ENCODE results near the gene SPAM1.
"Not testable (repeated sequence)": the region's sequence is repeated elsewhere in the genome, so short reads cannot be mapped to it uniquely, and the experiment has no call there.

Gene SPAM1

GRCh38 chr7:123999703-124000102 is 74.7 kb downstream of the SPAM1 start:
- Histone ChIP-seq H4K20me1 (ENCODE audit: low read depth, low read length) (no peaks in the 10 kb centered on the region), H3K9me2 (replicated peaks; ENCODE audit: insufficient read depth, low read length) (no peaks in the 10 kb centered on the region), H3K79me2 (ENCODE audit: insufficient read depth, low read length) (no peaks in the 10 kb centered on the region), H3K36me3 (ENCODE audit: low read length) (no peaks in the 10 kb centered on the region), H2AFZ (ENCODE audit: low read depth, low read length, severe bottlenecking) (no peak overlapping the region), H3K4me2 (ENCODE audit: low read depth, low read length, poor library complexity, severe bottlenecking) (no peak overlapping the region), H3K27ac (ENCODE audit: low read depth, low read length) (no peak overlapping the region), H3K4me3 (ENCODE audit: insufficient read depth, low read length, poor library complexity, severe bottlenecking) (no peak overlapping the region), H3K27me3 (ENCODE audit: low read length) (no peaks in the 10 kb centered on the region), H3K9me3 (ENCODE audit: insufficient read depth, low read length) (no peaks in the 10 kb centered on the region), H3F3A (ENCODE audit: insufficient read depth) (no peaks in the 10 kb centered on the region), H3K9ac (ENCODE audit: low read length) (no peak overlapping the region)
- TF ChIP-seq EZH2phosphoT487 (conservative IDR thresholded peaks at IDR 0.05; ENCODE audit: low read length) (no peak), CTCF (IDR thresholded peaks at IDR 0.05; ENCODE audit: insufficient read depth, low read length, poor library complexity, severe bottlenecking) (no peak)

- not testable (repeated sequence) for H3K4me3 ChIP-seq (ENCODE audit: insufficient read depth, low read length, poor library complexity, severe bottlenecking); H3K4me2 ChIP-seq (ENCODE audit: low read depth, low read length, poor library complexity, severe bottlenecking); H3K9me3 ChIP-seq (ENCODE audit: insufficient read depth, low read length); H3F3A ChIP-seq (ENCODE audit: insufficient read depth); H4K20me1 ChIP-seq (ENCODE audit: low read depth, low read length); H3K9ac ChIP-seq (ENCODE audit: low read length); H3K79me2 ChIP-seq (ENCODE audit: insufficient read depth, low read length); H3K9me2 ChIP-seq (replicated peaks; ENCODE audit: insufficient read depth, low read length); H3K36me3 ChIP-seq (ENCODE audit: low read length); H2AFZ ChIP-seq (ENCODE audit: low read depth, low read length, severe bottlenecking); H3K27me3 ChIP-seq (ENCODE audit: low read length); H3K27ac ChIP-seq (ENCODE audit: low read depth, low read length)
These were observed 83.3 kb downstream of the SPAM1 start for GRCh38 chr7:124008296-124008695.

- Histone ChIP-seq H3K27me3 (ENCODE audit: low read length) (no peaks in the 10 kb centered on the region), H2AFZ (ENCODE audit: low read depth, low read length, severe bottlenecking) (no peak overlapping the region), H3K4me3 (ENCODE audit: insufficient read depth, low read length, poor library complexity, severe bottlenecking) (no peak overlapping the region), H3K27ac (ENCODE audit: low read depth, low read length) (no peak overlapping the region), H3K36me3 (ENCODE audit: low read length) (no peaks in the 10 kb centered on the region), H3K79me2 (ENCODE audit: insufficient read depth, low read length) (no peaks in the 10 kb centered on the region), H3K4me2 (ENCODE audit: low read depth, low read length, poor library complexity, severe bottlenecking) (no peak overlapping the region), H3K9ac (ENCODE audit: low read length) (no peak overlapping the region), H4K20me1 (ENCODE audit: low read depth, low read length) (no peaks in the 10 kb centered on the region), H3F3A (ENCODE audit: insufficient read depth) (no peaks in the 10 kb centered on the region), H3K9me3 (ENCODE audit: insufficient read depth, low read length) (no peaks in the 10 kb centered on the region), H3K9me2 (replicated peaks; ENCODE audit: insufficient read depth, low read length) (no peaks in the 10 kb centered on the region)
- TF ChIP-seq CTCF (IDR thresholded peaks at IDR 0.05; ENCODE audit: insufficient read depth, low read length, poor library complexity, severe bottlenecking) (no peak), EZH2phosphoT487 (conservative IDR thresholded peaks at IDR 0.05; ENCODE audit: low read length) (no peak)
These were observed 84.3 kb downstream of the SPAM1 start for GRCh38 chr7:124009321-124009720.

All from SU-DHL-6 (cell line).